Esophagus squamous epithelium (tissue), 4 donors: ENCODE data around the gene MYRFL.

ENCODE experiments used
- POLR2A ChIP-seq, 4 donors: fragments of 450-650 bp; IDR thresholded peaks; one replicate each; pipeline ENCODE4 v1.6.1; 2017; ENCODE audit warnings: antibody characterized with exemption in 4 of 4, mild to moderate bottlenecking in 4 of 4, moderate library complexity in 3 of 4
- TF ChIP-seq, protein P1 (sequence below), 6 experiments: fragments of 450-650 bp in 4 of 6; fragments of 200-600 bp in 2 of 6; sonication (generic) in 2 of 6; IDR thresholded peaks; one replicate each; pipeline ENCODE4 v1.5.1; 2016 to 2019; ENCODE audit warnings: antibody characterized with exemption in 6 of 6, mild to moderate bottlenecking in 4 of 6, moderate library complexity in 4 of 6

- TF ChIP-seq, protein P1, sequence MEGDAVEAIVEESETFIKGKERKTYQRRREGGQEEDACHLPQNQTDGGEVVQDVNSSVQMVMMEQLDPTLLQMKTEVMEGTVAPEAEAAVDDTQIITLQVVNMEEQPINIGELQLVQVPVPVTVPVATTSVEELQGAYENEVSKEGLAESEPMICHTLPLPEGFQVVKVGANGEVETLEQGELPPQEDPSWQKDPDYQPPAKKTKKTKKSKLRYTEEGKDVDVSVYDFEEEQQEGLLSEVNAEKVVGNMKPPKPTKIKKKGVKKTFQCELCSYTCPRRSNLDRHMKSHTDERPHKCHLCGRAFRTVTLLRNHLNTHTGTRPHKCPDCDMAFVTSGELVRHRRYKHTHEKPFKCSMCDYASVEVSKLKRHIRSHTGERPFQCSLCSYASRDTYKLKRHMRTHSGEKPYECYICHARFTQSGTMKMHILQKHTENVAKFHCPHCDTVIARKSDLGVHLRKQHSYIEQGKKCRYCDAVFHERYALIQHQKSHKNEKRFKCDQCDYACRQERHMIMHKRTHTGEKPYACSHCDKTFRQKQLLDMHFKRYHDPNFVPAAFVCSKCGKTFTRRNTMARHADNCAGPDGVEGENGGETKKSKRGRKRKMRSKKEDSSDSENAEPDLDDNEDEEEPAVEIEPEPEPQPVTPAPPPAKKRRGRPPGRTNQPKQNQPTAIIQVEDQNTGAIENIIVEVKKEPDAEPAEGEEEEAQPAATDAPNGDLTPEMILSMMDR (IDR thresholded peaks at IDR 0.05), result no peak
- no peak for TF ChIP-seq POLR2A (IDR thresholded peaks at IDR 0.05)
These were observed 61.1 kb downstream of the MYRFL start for GRCh38 chr12:69886109-69886508.
